Mammary epithelial cell (primary cell): ENCODE data around the gene SLC25A21.

Experiments
- EZH2 ChIP-seq: IDR thresholded peaks from 2 replicates; pipeline ENCODE4 v1.6.1; 2012; ENCODE audit warnings: low read length, inconsistent platforms, borderline replicate concordance
- TF ChIP-seq, protein P1 (sequence below), 2 donors: IDR thresholded peaks in 1 of 2; conservative IDR thresholded peaks in 1 of 2; 2 replicates each; pipeline ENCODE4 v1.5.1; 2011 to 2012; ENCODE audit warnings: inconsistent platforms in 2 of 2, low read length in 2 of 2, mild to moderate bottlenecking in 2 of 2, control low read depth in 1 of 2, low read depth in 1 of 2; ENCODE audit not compliant: insufficient read depth in 1 of 2; ENCODE audit errors: extremely low read depth in 1 of 2

DNA sequence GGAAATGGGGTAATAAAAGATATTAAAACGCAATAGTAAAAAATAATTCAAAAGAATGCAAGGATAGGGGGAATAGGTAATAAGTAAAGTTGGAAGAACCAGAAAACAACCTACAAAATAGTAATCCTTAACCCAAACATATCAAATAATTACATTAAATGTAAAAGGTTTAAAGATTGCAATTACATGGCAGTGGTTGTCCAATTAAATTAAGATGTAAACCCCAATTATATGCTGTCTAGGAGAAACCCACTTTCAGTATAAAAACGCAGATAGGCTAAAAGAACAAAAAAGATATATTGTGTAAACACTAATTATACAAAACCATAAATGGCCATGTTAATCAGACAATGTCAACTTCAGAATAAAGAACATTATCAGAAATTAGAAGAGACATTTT, 247.3 kb downstream of the SLC25A21 start:
- TF ChIP-seq, protein P1, sequence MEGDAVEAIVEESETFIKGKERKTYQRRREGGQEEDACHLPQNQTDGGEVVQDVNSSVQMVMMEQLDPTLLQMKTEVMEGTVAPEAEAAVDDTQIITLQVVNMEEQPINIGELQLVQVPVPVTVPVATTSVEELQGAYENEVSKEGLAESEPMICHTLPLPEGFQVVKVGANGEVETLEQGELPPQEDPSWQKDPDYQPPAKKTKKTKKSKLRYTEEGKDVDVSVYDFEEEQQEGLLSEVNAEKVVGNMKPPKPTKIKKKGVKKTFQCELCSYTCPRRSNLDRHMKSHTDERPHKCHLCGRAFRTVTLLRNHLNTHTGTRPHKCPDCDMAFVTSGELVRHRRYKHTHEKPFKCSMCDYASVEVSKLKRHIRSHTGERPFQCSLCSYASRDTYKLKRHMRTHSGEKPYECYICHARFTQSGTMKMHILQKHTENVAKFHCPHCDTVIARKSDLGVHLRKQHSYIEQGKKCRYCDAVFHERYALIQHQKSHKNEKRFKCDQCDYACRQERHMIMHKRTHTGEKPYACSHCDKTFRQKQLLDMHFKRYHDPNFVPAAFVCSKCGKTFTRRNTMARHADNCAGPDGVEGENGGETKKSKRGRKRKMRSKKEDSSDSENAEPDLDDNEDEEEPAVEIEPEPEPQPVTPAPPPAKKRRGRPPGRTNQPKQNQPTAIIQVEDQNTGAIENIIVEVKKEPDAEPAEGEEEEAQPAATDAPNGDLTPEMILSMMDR (conservative IDR thresholded peaks at IDR 0.05 in 1 of 2, IDR thresholded peaks at IDR 0.05 in 1 of 2; ENCODE audit: extremely low read depth in 1 of 2, insufficient read depth in 1 of 2, low read depth in 1 of 2, low read length in 2 of 2) = no peak
- TF ChIP-seq EZH2 = no peak
